Measurements from ENCODE around the gene USP17L10.
"Not testable (repeated sequence)": the region's sequence is repeated elsewhere in the genome, so short reads cannot be mapped to it uniquely, and the experiment has no call there.

GRCh38 chr4:9234085-9234484 lies 23.6 kb downstream of the USP17L10 start, which contains the start of gene USP17L15:
- TF ChIP-seq, protein P1, sequence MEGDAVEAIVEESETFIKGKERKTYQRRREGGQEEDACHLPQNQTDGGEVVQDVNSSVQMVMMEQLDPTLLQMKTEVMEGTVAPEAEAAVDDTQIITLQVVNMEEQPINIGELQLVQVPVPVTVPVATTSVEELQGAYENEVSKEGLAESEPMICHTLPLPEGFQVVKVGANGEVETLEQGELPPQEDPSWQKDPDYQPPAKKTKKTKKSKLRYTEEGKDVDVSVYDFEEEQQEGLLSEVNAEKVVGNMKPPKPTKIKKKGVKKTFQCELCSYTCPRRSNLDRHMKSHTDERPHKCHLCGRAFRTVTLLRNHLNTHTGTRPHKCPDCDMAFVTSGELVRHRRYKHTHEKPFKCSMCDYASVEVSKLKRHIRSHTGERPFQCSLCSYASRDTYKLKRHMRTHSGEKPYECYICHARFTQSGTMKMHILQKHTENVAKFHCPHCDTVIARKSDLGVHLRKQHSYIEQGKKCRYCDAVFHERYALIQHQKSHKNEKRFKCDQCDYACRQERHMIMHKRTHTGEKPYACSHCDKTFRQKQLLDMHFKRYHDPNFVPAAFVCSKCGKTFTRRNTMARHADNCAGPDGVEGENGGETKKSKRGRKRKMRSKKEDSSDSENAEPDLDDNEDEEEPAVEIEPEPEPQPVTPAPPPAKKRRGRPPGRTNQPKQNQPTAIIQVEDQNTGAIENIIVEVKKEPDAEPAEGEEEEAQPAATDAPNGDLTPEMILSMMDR (IDR thresholded peaks at IDR 0.05 in 8 of 11, conservative IDR thresholded peaks at IDR 0.05 in 3 of 11), result not testable (repeated sequence)
- not testable (repeated sequence) for TF ChIP-seq POLR2A (IDR thresholded peaks at IDR 0.05)

Data from spleen (tissue), 7 donors.